Colonic mucosa (tissue), 4 donors: ENCODE measurements around the gene ZPLD1. TPM values are rescaled to one million over a fixed set of nuclear protein-coding genes. Genes with fewer than 3 reads are reported as not detected.

Experiments
- DNase-seq: peaks from one replicate; pipeline ENCODE4 v3.0.0-alpha.2; 2020
- H3K27ac ChIP-seq: fragments of 200-600 bp; one replicate; pipeline ENCODE4 v1.8.0; 2021
- H3K27me3 ChIP-seq: fragments of 200-600 bp; one replicate; pipeline ENCODE4 v1.8.0; 2021
- H3K36me3 ChIP-seq: fragments of 200-600 bp; one replicate; pipeline ENCODE4 v1.8.0; 2021
- H3K4me1 ChIP-seq: fragments of 200-600 bp; one replicate; pipeline ENCODE4 v1.8.0; 2021; ENCODE audit warnings: mild to moderate bottlenecking
- H3K4me3 ChIP-seq: fragments of 200-600 bp; one replicate; pipeline ENCODE4 v1.8.0; 2021
- H3K9ac ChIP-seq, 2 donors: one replicate each; pipeline ENCODE4 v1.7.0; 2013; ENCODE audit warnings: control low read depth in 2 of 2, low read depth in 2 of 2, low read length in 2 of 2
- H3K9me3 ChIP-seq: fragments of 200-600 bp; one replicate; pipeline ENCODE4 v1.8.0; 2021
- intact Hi-C: fragments of 100-400 bp; cut with DNase I; formaldehyde crosslinking; loops from one replicate; pipeline ENCODE4 v1.14.1; 2022
- total RNA-seq, 2 donors: library from RNA; stranded (reverse); fragmentation: NEBNext Ultra II Directional in 1 of 2; extraction: Animal tissue kit (Norgen Biotek cat#: 25700) in 1 of 2; gene quantifications; one replicate each; pipeline ENCODE4 v1.2.1, GENCODE V29; 2021
- TF ChIP-seq, protein P1 (sequence below): fragments of 200-600 bp; IDR thresholded peaks from one replicate; pipeline ENCODE4 v1.8.0; 2022; ENCODE audit warnings: antibody characterized with exemption, mild to moderate bottlenecking
- donor health status: healthy.
- donor health status: DM: no; HTN: no; CAD: no.
- donor health status: DM: no; HTN: no; CAD: no.

ZPLD1 gene
- total RNA-seq, 2 donors from 2014 or later = 0.05 TPM; not detected in 1

DNA sequence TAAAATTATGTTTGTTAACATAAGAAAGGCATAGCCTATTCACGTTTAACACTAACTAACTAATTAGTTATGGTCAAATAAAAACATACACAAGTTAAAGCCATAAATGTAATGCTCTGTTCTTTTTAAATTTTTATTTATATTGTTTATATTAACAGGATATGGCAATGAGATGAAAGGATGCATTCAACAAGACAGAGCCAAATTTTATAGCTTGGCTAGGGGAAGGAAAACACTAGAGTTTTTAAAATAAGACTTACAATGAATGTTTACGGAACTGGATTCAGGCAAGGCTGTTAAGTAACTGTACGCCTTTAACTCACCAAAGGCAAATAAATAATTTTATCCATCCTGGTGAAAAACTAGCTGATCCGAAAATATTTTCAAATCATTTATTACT lies 86.4 kb downstream of the ZPLD1 start:
- Histone ChIP-seq H3K27ac (no peak overlapping the region), H3K36me3 (no peaks in the 10 kb centered on the region), H3K9me3 (no peaks in the 10 kb centered on the region), H3K9ac (no peak overlapping the region), H3K4me3 (no peak overlapping the region), H3K27me3 (no peaks in the 10 kb centered on the region), H3K4me1 (no peaks in the 10 kb centered on the region)
- TF ChIP-seq, protein P1, sequence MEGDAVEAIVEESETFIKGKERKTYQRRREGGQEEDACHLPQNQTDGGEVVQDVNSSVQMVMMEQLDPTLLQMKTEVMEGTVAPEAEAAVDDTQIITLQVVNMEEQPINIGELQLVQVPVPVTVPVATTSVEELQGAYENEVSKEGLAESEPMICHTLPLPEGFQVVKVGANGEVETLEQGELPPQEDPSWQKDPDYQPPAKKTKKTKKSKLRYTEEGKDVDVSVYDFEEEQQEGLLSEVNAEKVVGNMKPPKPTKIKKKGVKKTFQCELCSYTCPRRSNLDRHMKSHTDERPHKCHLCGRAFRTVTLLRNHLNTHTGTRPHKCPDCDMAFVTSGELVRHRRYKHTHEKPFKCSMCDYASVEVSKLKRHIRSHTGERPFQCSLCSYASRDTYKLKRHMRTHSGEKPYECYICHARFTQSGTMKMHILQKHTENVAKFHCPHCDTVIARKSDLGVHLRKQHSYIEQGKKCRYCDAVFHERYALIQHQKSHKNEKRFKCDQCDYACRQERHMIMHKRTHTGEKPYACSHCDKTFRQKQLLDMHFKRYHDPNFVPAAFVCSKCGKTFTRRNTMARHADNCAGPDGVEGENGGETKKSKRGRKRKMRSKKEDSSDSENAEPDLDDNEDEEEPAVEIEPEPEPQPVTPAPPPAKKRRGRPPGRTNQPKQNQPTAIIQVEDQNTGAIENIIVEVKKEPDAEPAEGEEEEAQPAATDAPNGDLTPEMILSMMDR = no peak
- intact Hi-C loops = no loop called here
- no peak for DNase-seq

GRCh38 chr3:102525624-102526023 lies 90.8 kb downstream of the ZPLD1 start:
- Histone ChIP-seq H3K4me1 (no peaks in the 10 kb centered on the region), H3K4me3 (no peak overlapping the region), H3K9me3 (no peaks in the 10 kb centered on the region), H3K9ac (no peak overlapping the region), H3K27ac (no peak overlapping the region), H3K27me3 (no peaks in the 10 kb centered on the region), H3K36me3 (no peaks in the 10 kb centered on the region)
- intact Hi-C loops = no loop called here
- TF ChIP-seq, protein P1 = no peak
- no peak for DNase-seq

- no peak for DNase-seq
- Histone ChIP-seq H3K27me3 (no peaks in the 10 kb centered on the region), H3K9ac (no peak overlapping the region), H3K4me1 (no peaks in the 10 kb centered on the region), H3K4me3 (no peak overlapping the region), H3K9me3 (no peaks in the 10 kb centered on the region), H3K27ac (no peak overlapping the region), H3K36me3 (no peaks in the 10 kb centered on the region)
- intact Hi-C loops = no loop called here
- TF ChIP-seq, protein P1 = no peak
These were observed 92.0 kb downstream of the ZPLD1 start for GRCh38 chr3:102526865-102527264.

DNA sequence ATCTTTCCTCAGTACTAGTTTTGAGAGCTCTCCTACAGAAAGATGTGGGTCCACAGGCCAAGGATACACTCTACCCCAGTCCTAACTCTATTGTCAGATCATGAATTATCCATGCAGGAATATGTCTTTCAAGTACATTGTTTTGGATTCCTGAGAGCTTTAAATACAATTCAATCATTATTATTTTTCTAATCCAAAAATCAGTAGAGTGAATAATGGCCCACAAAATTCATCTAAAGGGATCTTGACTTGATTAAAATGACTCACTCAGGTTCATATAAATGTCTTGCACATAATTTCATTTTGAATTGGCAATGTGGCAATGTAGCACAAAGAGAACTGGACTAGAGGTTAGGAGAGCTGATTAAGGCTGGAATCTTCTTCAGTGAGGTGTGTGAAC lies 93.9 kb downstream of the ZPLD1 start:
- TF ChIP-seq, protein P1 = no peak
- intact Hi-C loops = no loop called here
- Histone ChIP-seq H3K4me1 (no peaks in the 10 kb centered on the region), H3K4me3 (no peak overlapping the region), H3K9me3 (no peaks in the 10 kb centered on the region), H3K36me3 (no peaks in the 10 kb centered on the region), H3K9ac (no peak overlapping the region), H3K27ac (no peak overlapping the region), H3K27me3 (no peaks in the 10 kb centered on the region)
- no peak for DNase-seq
